DMS53 treated with DMSO at 0.1 percent for 48 hours (cell line): ENCODE results near the gene MYO5C.
A peak's percentile ranks its signal among the peaks of the same experiment; 100 is the strongest.

Experiments used
- DNase-seq: peaks from one replicate; lab custom pipeline; 2025; ENCODE audit not compliant: unreplicated experiment; lab: John Stamatoyannopoulos, UW

Gene MYO5C

DNA sequence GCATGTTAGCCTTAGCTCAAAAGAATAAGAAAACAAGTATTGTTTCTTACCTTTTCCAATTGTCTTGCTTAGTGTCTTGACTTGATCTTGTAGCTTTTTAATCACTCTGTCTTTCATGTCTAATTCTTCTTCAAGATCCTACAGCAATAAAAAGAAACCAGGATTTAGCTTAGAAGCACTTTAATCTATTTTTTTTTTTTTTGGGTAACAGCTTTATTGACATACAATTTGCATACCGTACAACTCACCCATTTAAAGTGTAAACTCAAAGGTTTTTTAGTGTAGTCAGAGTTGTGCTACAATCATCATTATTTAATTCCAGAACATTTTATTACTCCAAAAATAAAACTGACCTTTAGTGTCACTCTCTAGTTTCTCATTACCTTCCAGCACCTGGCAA lies 81.1 kb downstream of the MYO5C start:
- no peak for DNase-seq

DNA sequence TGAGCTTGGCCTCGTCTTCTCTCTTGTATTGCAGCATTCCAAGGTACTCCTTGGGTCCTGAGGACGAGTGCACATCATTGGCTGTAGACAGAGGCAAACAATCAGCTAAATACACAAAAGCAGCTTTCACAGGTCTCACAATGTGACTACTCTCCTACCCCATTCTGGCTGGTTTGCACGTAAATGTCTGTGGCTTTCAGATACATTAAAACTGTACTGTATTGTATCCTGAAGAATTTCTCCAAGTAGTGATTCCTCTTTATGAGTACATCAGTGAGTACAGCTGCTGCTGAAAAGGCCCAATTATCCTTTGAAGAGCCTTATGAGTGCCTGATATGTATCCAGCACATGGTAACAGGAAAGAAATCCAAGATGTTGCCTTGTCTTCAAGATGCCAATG lies 82.4 kb downstream of the MYO5C start:
- no peak for DNase-seq

DNA sequence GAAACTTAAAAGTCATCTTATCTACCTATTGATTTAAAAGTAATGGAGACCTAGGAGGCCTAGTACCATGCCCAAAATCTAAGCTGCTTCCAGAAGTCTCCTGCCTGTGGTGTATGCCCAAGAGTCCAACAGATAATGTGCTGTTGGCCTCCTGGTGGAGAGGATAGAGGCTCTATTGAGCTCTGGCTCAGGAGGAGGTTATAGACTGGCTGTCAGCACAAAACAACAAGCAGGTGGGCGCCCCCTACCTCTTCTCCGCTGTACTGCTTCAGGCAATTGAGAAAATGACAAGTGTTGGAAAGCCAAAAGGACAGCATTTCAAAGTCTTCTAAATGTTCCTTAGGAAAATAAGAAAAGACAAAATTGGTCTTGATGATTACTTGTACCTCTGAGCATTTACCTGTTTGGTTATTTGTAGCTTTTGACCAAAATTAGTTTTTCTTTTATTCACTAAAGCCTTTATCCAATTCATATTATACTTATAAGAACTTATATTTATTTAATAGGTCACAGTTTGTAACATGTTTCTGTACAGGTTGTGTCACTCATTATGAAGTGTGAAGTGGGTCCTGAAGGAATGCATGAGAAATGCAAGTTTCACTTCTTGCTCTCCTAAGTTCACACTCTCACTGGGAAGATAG lies 87.2 kb downstream of the MYO5C start:
- peak; percentile 18 for DNase-seq

- no peak for DNase-seq
Measured at GRCh38 chr15:52207191-52207590, 88.4 kb downstream of the MYO5C start.

GRCh38 chr15:52206446-52206845 lies 89.2 kb downstream of the MYO5C start:
- DNase-seq, result no peak

DNA sequence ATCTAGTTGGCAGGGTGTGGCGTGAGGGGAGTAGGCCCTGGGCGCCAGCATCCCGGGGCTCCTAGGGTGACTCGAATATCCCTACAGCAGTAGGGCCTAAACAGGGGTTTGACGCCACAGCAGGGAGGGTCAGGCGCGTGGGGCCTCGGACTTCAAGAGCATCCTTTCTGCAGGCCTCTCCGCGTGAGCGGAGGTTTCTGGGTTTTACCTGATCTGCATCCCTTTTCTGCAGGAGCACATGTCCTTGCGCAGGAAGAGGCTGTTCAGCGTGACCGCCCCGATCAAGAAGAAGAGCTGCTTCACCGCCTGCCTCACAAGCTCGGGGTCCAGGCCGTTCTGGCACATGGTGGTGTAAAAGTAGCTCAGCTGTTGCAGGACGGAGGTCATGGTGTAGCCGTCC lies 90.9 kb downstream of the MYO5C start:
- no peak for DNase-seq

DNA sequence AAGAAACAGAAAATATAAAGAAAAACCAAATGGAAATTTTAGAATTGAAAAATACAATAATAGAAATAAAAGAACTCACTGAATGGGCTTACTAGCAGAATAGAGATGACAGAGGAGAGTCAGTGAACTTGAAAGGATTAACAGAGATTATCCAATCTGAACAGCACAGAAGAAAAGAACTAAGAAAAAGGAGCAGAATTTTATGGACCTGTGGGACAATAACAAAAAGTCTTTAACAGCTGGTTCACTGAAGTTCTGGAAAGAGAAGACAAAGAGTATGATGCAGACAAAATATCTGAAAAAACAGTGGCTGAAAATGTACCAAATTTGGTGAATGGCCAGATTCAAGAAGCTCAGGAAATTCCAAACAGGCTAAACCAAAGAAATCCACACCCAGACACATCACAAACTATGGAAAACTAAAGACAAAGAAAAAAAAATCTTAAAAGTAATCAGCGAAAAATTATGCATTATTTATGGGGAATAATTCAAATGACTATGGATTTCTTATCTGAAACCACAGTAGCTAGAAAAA lies 94.7 kb downstream of the MYO5C start:
- DNase-seq, result no peak

- no peak for DNase-seq
Measured at GRCh38 chr15:52199271-52199670, 96.3 kb downstream of the MYO5C start.

DNA sequence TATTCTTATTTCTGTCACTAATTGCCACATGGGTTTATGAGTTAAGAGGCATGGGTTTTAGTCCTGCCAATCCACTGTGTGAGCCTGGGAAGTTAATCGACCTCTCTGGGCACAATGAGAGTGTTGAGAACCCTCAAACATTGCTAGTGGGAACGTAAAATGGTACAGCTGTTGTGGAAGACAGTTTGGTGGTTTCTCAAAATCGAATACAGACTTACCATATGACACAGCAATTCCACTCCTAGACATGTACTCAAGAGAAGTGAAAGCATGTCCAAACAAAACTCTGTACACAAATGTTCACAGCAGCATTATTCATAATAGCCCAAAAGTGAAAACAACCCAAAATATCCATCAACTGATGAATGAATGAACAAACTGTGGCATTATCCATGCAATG lies 98.7 kb downstream of the MYO5C start:
- no peak for DNase-seq

DNA sequence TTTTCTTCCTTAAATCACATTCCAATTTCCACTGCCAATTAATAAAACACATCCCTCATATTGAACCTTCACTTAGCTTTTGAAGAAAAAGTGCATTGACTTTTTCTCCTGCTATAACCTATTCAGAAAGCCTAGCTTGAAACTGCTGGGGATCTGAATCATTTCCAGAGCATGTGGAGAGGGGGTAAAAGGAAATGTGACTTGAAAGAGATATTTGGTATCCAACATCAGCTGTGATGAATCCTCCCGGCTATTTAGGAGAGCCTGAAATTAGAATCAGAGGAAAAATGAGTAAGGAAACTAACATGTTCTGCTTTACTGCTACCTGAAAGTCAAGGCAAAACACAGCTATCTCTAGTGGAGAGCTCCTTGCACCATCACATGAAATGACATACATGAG lies 101.8 kb downstream of the MYO5C start:
- no peak for DNase-seq

DNA sequence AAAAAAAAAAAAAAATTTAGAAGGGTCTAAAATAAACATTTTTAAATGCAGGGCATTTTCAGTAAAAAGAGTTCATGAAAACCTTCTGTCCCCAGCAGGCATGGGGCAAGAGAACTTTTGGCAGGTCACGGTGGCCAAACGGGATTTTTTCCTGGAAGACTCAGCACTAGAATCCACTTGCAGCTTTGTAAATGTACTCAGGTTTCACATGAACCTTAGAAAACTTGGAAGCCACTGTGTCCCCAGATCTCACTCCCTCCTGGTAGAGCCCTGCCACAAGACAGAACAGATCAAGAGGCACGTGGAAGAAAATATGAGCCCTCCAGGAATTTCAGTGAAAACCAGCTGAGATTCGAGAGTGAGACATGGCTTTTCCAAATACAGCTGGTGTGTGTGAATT lies 102.3 kb downstream of the MYO5C start:
- DNase-seq, result no peak

DNA sequence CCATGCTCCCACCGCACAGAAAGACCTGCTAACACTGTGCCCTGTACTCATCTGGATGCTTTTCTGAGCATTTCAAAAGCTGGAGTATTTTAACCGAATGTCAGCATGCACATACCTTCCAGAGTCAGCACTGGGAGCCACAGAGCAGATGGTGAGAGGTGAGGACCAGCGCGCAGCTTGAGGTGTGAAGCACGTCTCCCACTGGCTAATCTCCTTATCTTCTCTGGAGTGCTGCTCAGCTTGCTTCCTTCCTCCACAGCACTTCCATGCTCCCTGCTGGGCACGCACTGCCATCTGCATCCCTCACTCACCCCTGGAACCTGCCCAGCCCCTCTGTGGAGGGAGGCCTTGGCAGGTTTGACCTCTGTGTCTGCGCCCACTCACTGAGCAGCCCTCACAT lies 104.4 kb downstream of the MYO5C start, which contains the start of gene GNB5:
Gene GNB5, minus strand, starts transcription at position 186 of the 400 bp plus-strand sequence. CDS start 6,716 bp downstream, outside the sequence.
- DNase-seq, result no peak

GRCh38 chr15:52186651-52187486 lies 108.7 kb downstream of the MYO5C start:
- no peak for DNase-seq

- no peak for DNase-seq
Measured at GRCh38 chr15:52185151-52185561, 110.4 kb downstream of the MYO5C start.

DNA sequence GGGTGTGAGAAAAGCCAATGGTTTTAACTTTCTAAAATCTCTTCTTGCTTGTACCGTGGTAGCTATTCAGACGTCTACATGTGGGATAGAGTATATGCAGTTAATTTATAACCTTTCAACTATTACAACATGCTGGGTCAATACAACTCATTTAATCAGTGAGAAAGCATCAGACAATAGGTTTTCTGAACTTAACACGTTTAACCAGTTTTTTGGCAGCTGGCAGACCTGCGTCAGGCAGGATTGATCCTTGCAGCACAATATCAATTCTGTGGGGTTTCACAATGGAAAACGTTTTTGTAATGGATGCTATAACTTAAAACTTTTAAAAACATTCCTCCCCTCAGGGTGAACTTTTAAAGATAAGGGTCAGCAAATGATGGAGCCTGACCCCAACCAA lies 110.9 kb downstream of the MYO5C start:
- no peak for DNase-seq

DNA sequence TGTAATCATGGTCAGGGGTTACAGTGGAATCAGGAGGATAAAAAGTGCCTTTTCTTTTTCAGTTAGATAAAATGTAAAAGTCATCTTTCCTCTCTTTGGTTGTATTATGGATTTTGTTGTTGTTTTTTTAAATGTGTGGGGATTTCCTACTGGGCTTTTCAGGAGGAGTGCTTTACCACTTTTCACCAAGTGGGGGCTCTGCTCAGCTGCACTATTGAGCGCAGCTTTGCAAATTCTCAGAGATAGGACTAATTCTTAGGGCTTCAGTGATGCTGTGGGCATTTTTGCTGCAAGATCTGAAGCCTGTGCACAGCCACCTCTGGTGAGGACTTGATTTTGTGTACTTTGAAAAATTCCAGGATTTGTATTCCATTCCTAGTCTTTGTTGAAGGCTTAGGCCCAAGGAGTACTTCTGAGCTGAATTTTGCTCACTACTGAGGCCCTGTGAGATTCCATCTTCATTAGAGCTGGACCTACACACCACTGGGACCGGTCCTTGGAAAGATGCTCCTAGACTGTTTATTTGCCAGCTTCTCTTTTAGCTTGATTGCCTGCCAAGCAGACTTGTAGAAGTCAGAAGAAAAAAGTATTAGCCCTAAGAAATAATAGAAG lies 111.9 kb downstream of the MYO5C start:
- peak; percentile 7 for DNase-seq

DNA sequence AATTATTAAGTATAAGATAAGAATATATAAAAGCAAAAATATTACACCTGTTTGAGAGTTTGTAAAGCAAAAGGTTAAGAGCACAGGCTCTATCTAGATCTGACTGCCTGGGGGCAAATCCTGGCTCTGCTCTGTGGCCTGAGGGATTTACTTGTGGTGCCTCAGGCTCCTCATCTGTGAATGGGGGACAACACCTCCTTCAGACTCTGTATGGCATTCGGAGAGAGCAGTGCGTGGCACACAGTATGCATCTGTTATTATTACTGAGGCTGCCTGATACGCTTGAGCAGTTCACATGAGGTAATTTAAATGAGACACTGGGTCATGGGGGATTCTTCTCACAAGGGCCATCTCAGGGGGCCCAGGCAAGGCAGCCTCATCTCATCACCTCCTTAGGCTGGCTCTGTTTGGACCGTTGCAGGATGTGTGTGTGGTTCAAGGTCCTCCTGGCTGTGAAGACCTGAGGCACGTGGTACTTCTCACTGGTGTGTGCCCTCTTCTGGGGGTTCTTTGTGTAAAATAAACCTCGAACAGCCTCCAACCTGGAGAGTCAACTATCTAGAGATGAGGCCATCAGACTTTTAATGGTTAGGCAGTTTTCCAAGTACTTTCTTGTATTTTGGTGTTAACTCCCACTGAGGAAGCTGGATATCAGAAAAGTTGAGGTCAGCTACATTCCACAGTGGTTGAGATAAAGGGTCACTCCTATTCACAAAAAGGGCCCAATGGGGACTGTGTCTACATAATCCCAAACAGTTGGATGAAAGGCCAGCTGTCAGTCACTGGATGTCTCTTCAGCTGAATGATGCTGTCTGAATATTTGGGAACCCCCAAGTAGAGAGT lies 113.4 kb downstream of the MYO5C start:
- DNase-seq, result no peak

- DNase-seq, result no peak
Measured at GRCh38 chr15:52180851-52181450, 114.7 kb downstream of the MYO5C start.

GRCh38 chr15:52180196-52180835 lies 115.3 kb downstream of the MYO5C start:
- no peak for DNase-seq
